ENCODE results near the gene NPC1.

NPC1 gene

GRCh38 chr18:23609390-23610023 lies 23.2 kb upstream of the NPC1 start:
- H3K4me3 ChIP-seq (ENCODE audit: low read depth, low read length): no peak overlapping the region

GRCh38 chr18:23608211-23608610 lies 21.9 kb upstream of the NPC1 start:
- no peak overlapping the region for H3K4me3 ChIP-seq (ENCODE audit: low read depth, low read length)
- TF ChIP-seq, protein P1, sequence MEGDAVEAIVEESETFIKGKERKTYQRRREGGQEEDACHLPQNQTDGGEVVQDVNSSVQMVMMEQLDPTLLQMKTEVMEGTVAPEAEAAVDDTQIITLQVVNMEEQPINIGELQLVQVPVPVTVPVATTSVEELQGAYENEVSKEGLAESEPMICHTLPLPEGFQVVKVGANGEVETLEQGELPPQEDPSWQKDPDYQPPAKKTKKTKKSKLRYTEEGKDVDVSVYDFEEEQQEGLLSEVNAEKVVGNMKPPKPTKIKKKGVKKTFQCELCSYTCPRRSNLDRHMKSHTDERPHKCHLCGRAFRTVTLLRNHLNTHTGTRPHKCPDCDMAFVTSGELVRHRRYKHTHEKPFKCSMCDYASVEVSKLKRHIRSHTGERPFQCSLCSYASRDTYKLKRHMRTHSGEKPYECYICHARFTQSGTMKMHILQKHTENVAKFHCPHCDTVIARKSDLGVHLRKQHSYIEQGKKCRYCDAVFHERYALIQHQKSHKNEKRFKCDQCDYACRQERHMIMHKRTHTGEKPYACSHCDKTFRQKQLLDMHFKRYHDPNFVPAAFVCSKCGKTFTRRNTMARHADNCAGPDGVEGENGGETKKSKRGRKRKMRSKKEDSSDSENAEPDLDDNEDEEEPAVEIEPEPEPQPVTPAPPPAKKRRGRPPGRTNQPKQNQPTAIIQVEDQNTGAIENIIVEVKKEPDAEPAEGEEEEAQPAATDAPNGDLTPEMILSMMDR (IDR thresholded peaks at IDR 0.05; ENCODE audit: borderline replicate concordance, insufficient read depth, low read depth, low read length): no peak

More at GRCh38 chr18:23609390-23610023, 23.2 kb upstream of the NPC1 start:
- TF ChIP-seq, protein P1 (IDR thresholded peaks at IDR 0.05; ENCODE audit: borderline replicate concordance, insufficient read depth, low read depth, low read length): no peak

GRCh38 chr18:23605941-23606340 lies 19.6 kb upstream of the NPC1 start:
- no peak overlapping the region for H3K4me3 ChIP-seq (ENCODE audit: low read depth, low read length)
- TF ChIP-seq, protein P1 (IDR thresholded peaks at IDR 0.05; ENCODE audit: borderline replicate concordance, insufficient read depth, low read depth, low read length): no peak

- TF ChIP-seq, protein P1 (IDR thresholded peaks at IDR 0.05; ENCODE audit: borderline replicate concordance, insufficient read depth, low read depth, low read length): no peak
- no peak overlapping the region for H3K4me3 ChIP-seq (ENCODE audit: low read depth, low read length)
These were observed 13.5 kb upstream of the NPC1 start for GRCh38 chr18:23599809-23600208.

DNA sequence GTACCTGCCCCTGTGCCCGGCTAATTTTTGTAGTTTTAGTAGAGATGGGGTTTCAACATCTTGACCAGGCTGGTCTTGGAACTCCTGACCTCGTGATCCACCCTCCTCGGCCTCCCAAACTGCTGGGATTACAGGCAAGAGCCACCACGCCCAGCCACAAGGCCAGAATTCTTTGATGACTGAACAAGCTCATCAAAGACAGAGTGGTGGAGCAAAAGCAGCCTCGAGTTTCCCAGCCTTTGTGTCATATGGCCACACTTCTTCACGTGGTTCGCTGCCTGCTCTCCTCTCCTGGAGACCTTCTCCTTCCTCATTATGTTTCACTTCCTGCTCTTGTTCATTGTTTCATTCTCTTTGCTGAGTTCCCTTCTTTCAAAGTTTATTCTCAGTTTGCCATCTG lies 9.9 kb upstream of the NPC1 start:
- no peak overlapping the region for H3K4me3 ChIP-seq (ENCODE audit: low read depth, low read length)
- TF ChIP-seq, protein P1 (IDR thresholded peaks at IDR 0.05; ENCODE audit: borderline replicate concordance, insufficient read depth, low read depth, low read length): no peak

- TF ChIP-seq, protein P1 (IDR thresholded peaks at IDR 0.05; ENCODE audit: borderline replicate concordance, insufficient read depth, low read depth, low read length): no peak
- H3K4me3 ChIP-seq (ENCODE audit: low read depth, low read length): no peak overlapping the region
These were observed 9.3 kb upstream of the NPC1 start for GRCh38 chr18:23595591-23595990.

- TF ChIP-seq, protein P1 (IDR thresholded peaks at IDR 0.05; ENCODE audit: borderline replicate concordance, insufficient read depth, low read depth, low read length): no peak
These were observed 7.4 kb upstream of the NPC1 start for GRCh38 chr18:23593720-23594119.

More at GRCh38 chr18:23593720-23594119, 7.4 kb upstream of the NPC1 start:
- H3K4me3 ChIP-seq (ENCODE audit: low read depth, low read length): no peak overlapping the region

Data from GM12875 (cell line).